ENCODE results near the gene MGMT. TPM values are rescaled to one million over a fixed set of nuclear protein-coding genes. Genes with fewer than 3 reads are reported as not detected.

The MGMT gene
- total RNA-seq, 1 experiment from 2014 or later, result 11.5 TPM

DNA sequence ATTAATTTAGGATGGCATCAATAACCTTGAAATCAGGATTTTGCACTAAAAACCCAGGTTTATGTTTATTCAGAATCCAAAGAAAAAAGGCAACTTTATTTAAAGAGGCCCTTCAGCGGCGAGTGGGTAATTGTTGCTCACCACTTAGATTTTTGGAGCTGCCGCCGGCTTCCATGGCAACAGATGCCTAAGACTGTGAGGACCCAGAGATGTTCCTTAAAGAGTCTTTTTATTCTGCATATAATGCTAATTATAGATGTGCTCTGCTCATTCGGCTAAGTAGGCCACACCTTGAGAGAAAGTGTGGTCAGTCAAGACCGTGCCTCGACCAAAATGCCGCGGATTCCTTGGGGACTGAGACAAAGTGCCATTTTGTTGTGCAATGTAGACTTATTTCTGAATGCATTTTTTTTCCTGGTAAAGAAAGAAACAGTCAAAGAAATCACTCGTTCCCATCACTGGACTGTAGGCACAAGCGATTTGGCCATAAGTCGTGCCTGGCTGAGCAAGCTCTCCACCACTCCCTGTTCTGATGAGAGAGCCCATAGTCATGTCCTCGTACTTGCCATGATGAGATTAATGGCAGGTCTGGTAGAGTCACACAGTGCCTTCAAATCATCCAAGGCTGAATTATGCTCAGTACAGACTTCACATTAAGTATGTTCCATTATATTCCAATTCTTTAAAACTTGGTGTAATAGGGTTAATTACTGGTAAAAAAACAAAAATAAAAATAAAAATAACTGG lies 21.4 kb upstream of the MGMT start:
- no TSS peak for BruUV-seq (replicated peaks)
- H3K4me2 ChIP-seq (ENCODE audit: low read length), result no peak overlapping the region
- no peaks in the 10 kb centered on the region for H3K4me1 ChIP-seq (ENCODE audit: control insufficient read depth in 1 of 2, insufficient read depth in 2 of 2, low read length in 2 of 2)
- TF ChIP-seq CBX3 (IDR thresholded peaks at IDR 0.05; ENCODE audit: low read depth) (no peak), FOSL1 (IDR thresholded peaks at IDR 0.05; ENCODE audit: low read depth) (no peak), SIN3A (IDR thresholded peaks at IDR 0.05; ENCODE audit: low read depth) (no peak), JUND (IDR thresholded peaks at IDR 0.05) (no peak), SRF (IDR thresholded peaks at IDR 0.05; ENCODE audit: low read depth) (no peak), ZNF274 (IDR thresholded peaks at IDR 0.05; ENCODE audit: low read depth, low read length) (no peak)
- TF ChIP-seq, protein P1, sequence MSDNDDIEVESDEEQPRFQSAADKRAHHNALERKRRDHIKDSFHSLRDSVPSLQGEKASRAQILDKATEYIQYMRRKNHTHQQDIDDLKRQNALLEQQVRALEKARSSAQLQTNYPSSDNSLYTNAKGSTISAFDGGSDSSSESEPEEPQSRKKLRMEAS (IDR thresholded peaks at IDR 0.05), result no peak
- TF ChIP-seq, protein P2, sequence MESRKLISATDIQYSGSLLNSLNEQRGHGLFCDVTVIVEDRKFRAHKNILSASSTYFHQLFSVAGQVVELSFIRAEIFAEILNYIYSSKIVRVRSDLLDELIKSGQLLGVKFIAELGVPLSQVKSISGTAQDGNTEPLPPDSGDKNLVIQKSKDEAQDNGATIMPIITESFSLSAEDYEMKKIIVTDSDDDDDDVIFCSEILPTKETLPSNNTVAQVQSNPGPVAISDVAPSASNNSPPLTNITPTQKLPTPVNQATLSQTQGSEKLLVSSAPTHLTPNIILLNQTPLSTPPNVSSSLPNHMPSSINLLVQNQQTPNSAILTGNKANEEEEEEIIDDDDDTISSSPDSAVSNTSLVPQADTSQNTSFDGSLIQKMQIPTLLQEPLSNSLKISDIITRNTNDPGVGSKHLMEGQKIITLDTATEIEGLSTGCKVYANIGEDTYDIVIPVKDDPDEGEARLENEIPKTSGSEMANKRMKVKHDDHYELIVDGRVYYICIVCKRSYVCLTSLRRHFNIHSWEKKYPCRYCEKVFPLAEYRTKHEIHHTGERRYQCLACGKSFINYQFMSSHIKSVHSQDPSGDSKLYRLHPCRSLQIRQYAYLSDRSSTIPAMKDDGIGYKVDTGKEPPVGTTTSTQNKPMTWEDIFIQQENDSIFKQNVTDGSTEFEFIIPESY (IDR thresholded peaks at IDR 0.05; ENCODE audit: extremely low read depth, insufficient replicate concordance, low read length), result no peak
- TF ChIP-seq, protein P3, sequence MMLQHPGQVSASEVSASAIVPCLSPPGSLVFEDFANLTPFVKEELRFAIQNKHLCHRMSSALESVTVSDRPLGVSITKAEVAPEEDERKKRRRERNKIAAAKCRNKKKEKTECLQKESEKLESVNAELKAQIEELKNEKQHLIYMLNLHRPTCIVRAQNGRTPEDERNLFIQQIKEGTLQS (IDR thresholded peaks at IDR 0.05), result no peak
- ATAC-seq (no peak), DNase-seq (ENCODE audit: low read depth, low spot score) (no peak)
- no peaks in the 10 kb centered on the region for H3K36me3 ChIP-seq (ENCODE audit: control insufficient read depth in 1 of 2, insufficient read depth in 2 of 2, low read length in 2 of 2)
- H3K27ac ChIP-seq (ENCODE audit: low read depth, low read length), result no peak overlapping the region
- ChIA-PET POLR2A (no interaction called here), CTCF (no interaction called here), RAD21 (ENCODE audit: low non-redundant PET in 1 of 2, low total read pairs in 2 of 2, uncharacterized antibody in 2 of 2, unreplicated experiment in 2 of 2) (no interaction called here)
- H4K20me1 ChIP-seq (ENCODE audit: insufficient read depth), result no peaks in the 10 kb centered on the region
- no peaks in the 10 kb centered on the region for H3K27me3 ChIP-seq (ENCODE audit: insufficient read depth, low read length)
- no peaks in the 10 kb centered on the region for H3K79me2 ChIP-seq (ENCODE audit: insufficient read depth, low read length)
- intact Hi-C loops (cut with micrococcal nuclease), result no loop called here
- no peak overlapping the region for H2AFZ ChIP-seq (ENCODE audit: low read depth, low read length, poor library complexity, severe bottlenecking)
- no peak overlapping the region for H3K4me3 ChIP-seq (replicated peaks in 1 of 2; ENCODE audit: low read depth in 1 of 2, low read length in 2 of 2)
- H3K9me3 ChIP-seq (ENCODE audit: control insufficient read depth in 1 of 2, insufficient read depth in 1 of 2, low read depth in 1 of 2, low read length in 2 of 2), result peaks cover 4 to 10% of the 10 kb centered on the region in 2 experiments; a peak in 2 of 4 replicates
- no peak overlapping the region for H3K9ac ChIP-seq (ENCODE audit: low read length)
- H3K9me2 ChIP-seq (ENCODE audit: insufficient read depth), result no peaks in the 10 kb centered on the region
